ENCODE results near the gene ATXN10. TPM values are rescaled to one million over a fixed set of nuclear protein-coding genes. Genes with fewer than 3 reads are reported as not detected.

Gene ATXN10
- total and polyA plus RNA-seq, 2 of the 13 experiments (the other 11 are each of a cell fraction or from before 2014, with no cell fraction given) = 60.1 to 194 TPM

DNA sequence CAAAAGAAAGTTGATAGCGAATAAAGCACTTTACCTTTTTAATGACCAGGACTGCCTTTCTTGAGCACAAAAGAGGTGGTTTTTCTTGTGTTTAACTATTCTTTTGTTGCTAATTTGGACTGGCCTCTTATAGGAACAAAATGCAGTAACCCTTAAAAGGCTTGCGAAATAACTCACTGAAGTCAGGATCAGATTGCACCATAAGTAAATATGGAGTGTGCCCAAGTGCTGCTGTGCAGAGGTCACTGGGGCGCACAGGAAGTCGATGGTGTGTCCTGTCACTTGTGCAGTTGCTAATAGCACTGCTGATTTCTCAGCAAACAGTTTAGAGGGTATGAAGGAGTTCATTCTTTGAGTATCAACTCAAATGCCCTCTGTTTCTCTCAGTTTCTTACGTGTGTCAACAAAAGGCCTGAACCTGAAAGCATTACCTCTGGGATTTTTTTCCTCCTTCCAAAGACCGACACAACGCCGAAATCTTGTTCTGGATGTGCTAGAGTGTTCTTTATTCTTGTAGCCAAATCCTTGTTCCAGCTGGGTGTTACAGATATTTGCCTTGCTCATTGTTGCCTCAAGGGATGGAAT, 71.3 kb downstream of the ATXN10 start (continued):
- TF ChIP-seq, protein P1, sequence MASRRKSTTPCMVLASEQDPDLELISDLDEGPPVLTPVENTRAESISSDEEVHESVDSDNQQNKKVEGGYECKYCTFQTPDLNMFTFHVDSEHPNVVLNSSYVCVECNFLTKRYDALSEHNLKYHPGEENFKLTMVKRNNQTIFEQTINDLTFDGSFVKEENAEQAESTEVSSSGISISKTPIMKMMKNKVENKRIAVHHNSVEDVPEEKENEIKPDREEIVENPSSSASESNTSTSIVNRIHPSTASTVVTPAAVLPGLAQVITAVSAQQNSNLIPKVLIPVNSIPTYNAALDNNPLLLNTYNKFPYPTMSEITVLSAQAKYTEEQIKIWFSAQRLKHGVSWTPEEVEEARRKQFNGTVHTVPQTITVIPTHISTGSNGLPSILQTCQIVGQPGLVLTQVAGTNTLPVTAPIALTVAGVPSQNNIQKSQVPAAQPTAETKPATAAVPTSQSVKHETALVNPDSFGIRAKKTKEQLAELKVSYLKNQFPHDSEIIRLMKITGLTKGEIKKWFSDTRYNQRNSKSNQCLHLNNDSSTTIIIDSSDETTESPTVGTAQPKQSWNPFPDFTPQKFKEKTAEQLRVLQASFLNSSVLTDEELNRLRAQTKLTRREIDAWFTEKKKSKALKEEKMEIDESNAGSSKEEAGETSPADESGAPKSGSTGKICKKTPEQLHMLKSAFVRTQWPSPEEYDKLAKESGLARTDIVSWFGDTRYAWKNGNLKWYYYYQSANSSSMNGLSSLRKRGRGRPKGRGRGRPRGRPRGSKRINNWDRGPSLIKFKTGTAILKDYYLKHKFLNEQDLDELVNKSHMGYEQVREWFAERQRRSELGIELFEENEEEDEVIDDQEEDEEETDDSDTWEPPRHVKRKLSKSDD (CRISPR knock-in tag; IDR thresholded peaks at IDR 0.05; ENCODE audit: low read depth) = peak; percentile 61; the same call in 1 of the 2 replicates
- no peak for TF ChIP-seq SMARCE1 (IDR thresholded peaks at IDR 0.05; ENCODE audit: borderline replicate concordance)
- TF ChIP-seq, protein P2, sequence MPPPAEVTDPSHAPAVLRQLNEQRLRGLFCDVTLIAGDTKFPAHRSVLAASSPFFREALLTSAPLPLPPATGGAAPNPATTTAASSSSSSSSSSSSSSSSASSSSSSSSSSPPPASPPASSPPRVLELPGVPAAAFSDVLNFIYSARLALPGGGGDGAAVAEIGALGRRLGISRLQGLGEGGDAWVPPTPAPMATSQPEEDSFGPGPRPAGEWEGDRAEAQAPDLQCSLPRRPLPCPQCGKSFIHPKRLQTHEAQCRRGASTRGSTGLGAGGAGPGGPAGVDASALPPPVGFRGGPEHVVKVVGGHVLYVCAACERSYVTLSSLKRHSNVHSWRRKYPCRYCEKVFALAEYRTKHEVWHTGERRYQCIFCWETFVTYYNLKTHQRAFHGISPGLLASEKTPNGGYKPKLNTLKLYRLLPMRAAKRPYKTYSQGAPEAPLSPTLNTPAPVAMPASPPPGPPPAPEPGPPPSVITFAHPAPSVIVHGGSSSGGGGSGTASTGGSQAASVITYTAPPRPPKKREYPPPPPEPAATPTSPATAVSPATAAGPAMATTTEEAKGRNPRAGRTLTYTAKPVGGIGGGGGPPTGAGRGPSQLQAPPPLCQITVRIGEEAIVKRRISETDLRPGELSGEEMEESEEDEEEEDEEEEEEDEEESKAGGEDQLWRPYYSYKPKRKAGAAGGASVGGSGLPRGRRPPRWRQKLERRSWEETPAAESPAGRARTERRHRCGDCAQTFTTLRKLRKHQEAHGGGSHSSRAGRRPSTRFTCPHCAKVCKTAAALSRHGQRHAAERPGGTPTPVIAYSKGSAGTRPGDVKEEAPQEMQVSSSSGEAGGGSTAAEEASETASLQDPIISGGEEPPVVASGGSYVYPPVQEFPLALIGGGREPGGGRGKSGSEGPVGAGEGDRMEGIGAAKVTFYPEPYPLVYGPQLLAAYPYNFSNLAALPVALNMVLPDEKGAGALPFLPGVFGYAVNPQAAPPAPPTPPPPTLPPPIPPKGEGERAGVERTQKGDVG (CRISPR knock-in tag; IDR thresholded peaks at IDR 0.05; ENCODE audit: borderline replicate concordance) = 0 out of 2 replicates have a peak, but pooled peaks have one; percentile 65
- 0 out of 2 replicates have a peak, but pooled peaks have one; percentile 45 for TF ChIP-seq ZNF24 (IDR thresholded peaks at IDR 0.05)
- peak; percentile 99 for TF ChIP-seq NR2F6 (IDR thresholded peaks at IDR 0.05)
- TF ChIP-seq NR2F6 (CRISPR knock-in tag; IDR thresholded peaks at IDR 0.05) = peak; percentile 98
- no peak for TF ChIP-seq MAFK (conservative IDR thresholded peaks at IDR 0.05 in 1 of 2, IDR thresholded peaks at IDR 0.05 in 1 of 2; ENCODE audit: low read length in 2 of 2)
- TF ChIP-seq TFDP2 (CRISPR knock-in tag; IDR thresholded peaks at IDR 0.05) = peak; percentile 77
- TF ChIP-seq PAF1 (CRISPR knock-in tag; IDR thresholded peaks at IDR 0.05) = no peak
- peak; percentile 93 for TF ChIP-seq ZNF543 (CRISPR knock-in tag; IDR thresholded peaks at IDR 0.05)
- TF ChIP-seq MIER2 (CRISPR knock-in tag; IDR thresholded peaks at IDR 0.05) = peak; percentile 84
- no peak for TF ChIP-seq ZNF687 (CRISPR knock-in tag; IDR thresholded peaks at IDR 0.05)
- TF ChIP-seq, protein P3, sequence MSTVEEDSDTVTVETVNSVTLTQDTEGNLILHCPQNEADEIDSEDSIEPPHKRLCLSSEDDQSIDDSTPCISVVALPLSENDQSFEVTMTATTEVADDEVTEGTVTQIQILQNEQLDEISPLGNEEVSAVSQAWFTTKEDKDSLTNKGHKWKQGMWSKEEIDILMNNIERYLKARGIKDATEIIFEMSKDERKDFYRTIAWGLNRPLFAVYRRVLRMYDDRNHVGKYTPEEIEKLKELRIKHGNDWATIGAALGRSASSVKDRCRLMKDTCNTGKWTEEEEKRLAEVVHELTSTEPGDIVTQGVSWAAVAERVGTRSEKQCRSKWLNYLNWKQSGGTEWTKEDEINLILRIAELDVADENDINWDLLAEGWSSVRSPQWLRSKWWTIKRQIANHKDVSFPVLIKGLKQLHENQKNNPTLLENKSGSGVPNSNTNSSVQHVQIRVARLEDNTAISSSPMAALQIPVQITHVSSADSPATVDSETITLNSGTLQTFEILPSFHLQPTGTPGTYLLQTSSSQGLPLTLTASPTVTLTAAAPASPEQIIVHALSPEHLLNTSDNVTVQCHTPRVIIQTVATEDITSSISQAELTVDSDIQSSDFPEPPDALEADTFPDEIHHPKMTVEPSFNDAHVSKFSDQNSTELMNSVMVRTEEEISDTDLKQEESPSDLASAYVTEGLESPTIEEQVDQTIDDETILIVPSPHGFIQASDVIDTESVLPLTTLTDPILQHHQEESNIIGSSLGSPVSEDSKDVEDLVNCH (CRISPR knock-in tag; IDR thresholded peaks at IDR 0.05) = no peak
- TF ChIP-seq ZNF230 (CRISPR knock-in tag; IDR thresholded peaks at IDR 0.05) = peak; percentile 77; the same call in 1 of the 2 replicates
- no peak for TF ChIP-seq PCBP2 (optimal IDR thresholded peaks at IDR 0.05; ENCODE audit: low read depth, low read length, poor library complexity, severe bottlenecking)
- peak; percentile 81 for TF ChIP-seq KMT2A (CRISPR knock-in tag; IDR thresholded peaks at IDR 0.05)

Data from HepG2 (cell line).